Tibial artery (tissue), 4 donors: Measurements from ENCODE around the gene ARFIP1.

ENCODE experiments used
- DNase-seq, 2 donors: peaks; one replicate each; pipeline ENCODE4 v3.0.0-alpha.2; 2019
- H3K27ac ChIP-seq, 2 donors: fragments of 200-600 bp; sonication (generic) in 1 of 2; 1 replicate in 1 of 2; 2 replicates in 1 of 2; pipeline ENCODE4 v1.5.1; 2018 to 2019; ENCODE audit warnings: mild to moderate bottlenecking in 1 of 2
- H3K27me3 ChIP-seq, 2 donors: fragments of 200-600 bp; sonication (generic) in 1 of 2; one replicate each; pipeline versions ENCODE4 v1.5.1 to v1.6.0; 2016 to 2019
- H3K36me3 ChIP-seq, 3 donors: fragments of 200-600 bp; sonication (generic) in 2 of 3; one replicate each; pipeline ENCODE4 v1.5.1; 2016 to 2019; ENCODE audit warnings: mild to moderate bottlenecking in 2 of 3
- H3K4me1 ChIP-seq, 4 donors: fragments of 200-600 bp; sonication (generic) in 2 of 4; 1 replicate in 3 of 4; 2 replicates in 1 of 4; pipeline ENCODE4 v1.5.1; 2016 to 2019
- H3K4me3 ChIP-seq, 2 donors: fragments of 200-600 bp; sonication (generic) in 1 of 2; 1 replicate in 1 of 2; 2 replicates in 1 of 2; pipeline ENCODE4 v1.5.1; 2018 to 2019; ENCODE audit warnings: mild to moderate bottlenecking in 2 of 2
- H3K9me3 ChIP-seq, 3 donors: fragments of 200-600 bp; sonication (generic) in 1 of 3; one replicate each; pipeline ENCODE4 v1.5.1; 2016 to 2019
- intact Hi-C: fragments of 100-400 bp; cut with DNase I; formaldehyde crosslinking; loops from one replicate; pipeline ENCODE4 v1.15.0; 2023; ENCODE audit warnings: low total_unique reads
- TF ChIP-seq, protein P1 (sequence below), 2 experiments: fragments of 200-600 bp in 1 of 2; fragments of 450-650 bp in 1 of 2; IDR thresholded peaks; one replicate each; pipeline ENCODE4 v1.5.1; 2017 to 2019; ENCODE audit warnings: antibody characterized with exemption in 2 of 2, mild to moderate bottlenecking in 1 of 2, moderate library complexity in 1 of 2

ARFIP1 gene

DNA sequence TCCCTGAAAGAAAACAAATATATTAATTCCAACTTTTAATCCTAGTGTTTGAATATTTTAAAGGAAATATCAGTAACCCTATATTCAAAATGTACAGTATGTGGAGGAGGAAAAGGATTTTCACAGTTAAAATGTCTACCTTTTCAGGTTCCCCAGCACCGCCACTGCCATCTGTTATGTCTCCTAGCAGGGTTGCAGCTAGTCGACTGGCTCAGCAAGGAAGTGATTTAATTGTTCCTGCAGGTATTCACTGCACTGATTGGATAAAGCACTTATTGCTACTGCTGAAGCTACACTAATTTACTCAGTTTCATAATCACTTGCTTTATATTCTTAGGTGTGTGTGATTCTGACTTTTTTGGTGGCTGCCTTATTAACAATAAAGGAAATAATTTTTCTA lies 90.9 kb downstream of the ARFIP1 start:
- intact Hi-C loops = no loop called here

GRCh38 chr4:152875261-152875660 lies 95.5 kb downstream of the ARFIP1 start:
- DNase-seq = no peak
- H3K4me1 ChIP-seq = no peaks in the 10 kb centered on the region
- H3K27me3 ChIP-seq = no peaks in the 10 kb centered on the region
- intact Hi-C loops = no loop called here
- H3K36me3 ChIP-seq = peaks cover 14 to 24% (median 15%) of the 10 kb centered on the region in 3 donors
- H3K27ac ChIP-seq = no peak overlapping the region
- TF ChIP-seq, protein P1, sequence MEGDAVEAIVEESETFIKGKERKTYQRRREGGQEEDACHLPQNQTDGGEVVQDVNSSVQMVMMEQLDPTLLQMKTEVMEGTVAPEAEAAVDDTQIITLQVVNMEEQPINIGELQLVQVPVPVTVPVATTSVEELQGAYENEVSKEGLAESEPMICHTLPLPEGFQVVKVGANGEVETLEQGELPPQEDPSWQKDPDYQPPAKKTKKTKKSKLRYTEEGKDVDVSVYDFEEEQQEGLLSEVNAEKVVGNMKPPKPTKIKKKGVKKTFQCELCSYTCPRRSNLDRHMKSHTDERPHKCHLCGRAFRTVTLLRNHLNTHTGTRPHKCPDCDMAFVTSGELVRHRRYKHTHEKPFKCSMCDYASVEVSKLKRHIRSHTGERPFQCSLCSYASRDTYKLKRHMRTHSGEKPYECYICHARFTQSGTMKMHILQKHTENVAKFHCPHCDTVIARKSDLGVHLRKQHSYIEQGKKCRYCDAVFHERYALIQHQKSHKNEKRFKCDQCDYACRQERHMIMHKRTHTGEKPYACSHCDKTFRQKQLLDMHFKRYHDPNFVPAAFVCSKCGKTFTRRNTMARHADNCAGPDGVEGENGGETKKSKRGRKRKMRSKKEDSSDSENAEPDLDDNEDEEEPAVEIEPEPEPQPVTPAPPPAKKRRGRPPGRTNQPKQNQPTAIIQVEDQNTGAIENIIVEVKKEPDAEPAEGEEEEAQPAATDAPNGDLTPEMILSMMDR (IDR thresholded peaks at IDR 0.05) = no peak
- H3K4me3 ChIP-seq = no peak overlapping the region
- no peaks in the 10 kb centered on the region for H3K9me3 ChIP-seq

More for the DNA sequence above, 90.9 kb downstream of the ARFIP1 start:
- Histone ChIP-seq H3K36me3 (peaks cover 13 to 20% (median 15%) of the 10 kb centered on the region in 3 donors), H3K9me3 (no peaks in the 10 kb centered on the region), H3K4me1 (no peaks in the 10 kb centered on the region), H3K4me3 (no peak overlapping the region), H3K27me3 (no peaks in the 10 kb centered on the region), H3K27ac (no peak overlapping the region)
- no peak for DNase-seq
- TF ChIP-seq, protein P1 (IDR thresholded peaks at IDR 0.05) = no peak

- intact Hi-C loops = no loop called here
- TF ChIP-seq, protein P1 (IDR thresholded peaks at IDR 0.05) = no peak
- no peaks in the 10 kb centered on the region for H3K4me1 ChIP-seq
- H3K36me3 ChIP-seq = peaks cover 7 to 27% (median 19%) of the 10 kb centered on the region in 3 donors
- H3K4me3 ChIP-seq = no peak overlapping the region
- no peak for DNase-seq
- no peak overlapping the region for H3K27ac ChIP-seq
- no peaks in the 10 kb centered on the region for H3K27me3 ChIP-seq
- no peaks in the 10 kb centered on the region for H3K9me3 ChIP-seq
These were observed 98.1 kb downstream of the ARFIP1 start for GRCh38 chr4:152877868-152878267.

DNA sequence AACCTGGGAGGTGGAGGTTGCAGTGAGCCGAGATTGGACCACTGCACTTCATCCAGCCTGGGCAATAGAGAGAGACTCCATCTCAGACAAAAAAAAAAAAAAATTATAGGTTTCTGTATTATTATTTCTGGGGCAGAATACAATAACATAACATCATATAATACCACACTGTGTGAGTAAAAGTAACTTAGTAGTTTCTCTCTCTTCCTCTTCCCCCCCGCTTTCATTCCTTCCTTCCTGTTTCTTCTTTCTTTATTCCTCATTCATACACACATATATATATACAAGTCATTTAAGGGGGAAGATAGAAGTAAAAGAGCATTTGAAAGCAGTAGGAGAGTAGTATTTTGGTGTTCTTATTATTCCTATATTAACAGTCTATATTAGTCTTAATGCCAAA lies 100.5 kb downstream of the ARFIP1 start:
- Histone ChIP-seq H3K9me3 (no peaks in the 10 kb centered on the region), H3K27me3 (no peaks in the 10 kb centered on the region), H3K36me3 (peaks cover 6 to 22% (median 16%) of the 10 kb centered on the region in 3 donors), H3K4me3 (no peak overlapping the region), H3K27ac (no peak overlapping the region), H3K4me1 (no peaks in the 10 kb centered on the region)
- TF ChIP-seq, protein P1 (IDR thresholded peaks at IDR 0.05) = no peak
- intact Hi-C loops = no loop called here
- no peak for DNase-seq

DNA sequence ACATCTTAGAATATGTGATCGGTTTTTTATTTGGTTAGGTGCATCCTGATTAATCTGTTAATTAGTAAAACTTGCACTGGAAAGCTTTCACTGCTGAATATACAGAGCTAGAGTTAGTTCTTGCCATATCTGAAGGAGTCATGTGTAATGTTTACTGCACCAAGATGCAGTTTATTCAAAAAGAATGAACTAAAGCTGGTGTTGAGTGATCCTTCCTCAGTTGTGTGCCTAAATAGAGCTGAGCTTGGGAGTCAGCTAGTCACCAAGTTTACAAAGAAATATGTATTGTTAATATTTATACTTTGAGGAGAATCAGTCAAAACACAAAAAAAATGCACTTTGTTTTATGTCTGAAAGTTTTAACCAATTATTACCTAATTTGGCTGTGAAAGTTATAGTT lies 102.2 kb downstream of the ARFIP1 start:
- Histone ChIP-seq H3K27ac (no peak overlapping the region), H3K4me3 (no peak overlapping the region), H3K27me3 (no peaks in the 10 kb centered on the region), H3K9me3 (no peaks in the 10 kb centered on the region), H3K4me1 (no peaks in the 10 kb centered on the region), H3K36me3 (peaks cover 6 to 20% (median 11%) of the 10 kb centered on the region in 3 donors)
- no peak for DNase-seq
- TF ChIP-seq, protein P1 (IDR thresholded peaks at IDR 0.05) = no peak
- intact Hi-C loops = no loop called here

- H3K9me3 ChIP-seq = no peaks in the 10 kb centered on the region
- no peaks in the 10 kb centered on the region for H3K27me3 ChIP-seq
- TF ChIP-seq, protein P1 (IDR thresholded peaks at IDR 0.05) = no peak
- H3K4me1 ChIP-seq = no peaks in the 10 kb centered on the region
- peaks cover 10 to 24% (median 13%) of the 10 kb centered on the region in 3 donors for H3K36me3 ChIP-seq
- DNase-seq = no peak
- no peak overlapping the region for H3K4me3 ChIP-seq
- intact Hi-C loops = no loop called here
- H3K27ac ChIP-seq = no peak overlapping the region
These were observed 105.4 kb downstream of the ARFIP1 start for GRCh38 chr4:152885185-152885584.
